HAP-1 (cell line): ENCODE data around the gene ZFP69.

Source experiments
- DNase-seq, 2 experiments: peaks; one replicate each; pipeline ENCODE4 v3.0.0-alpha.2; 2016 to 2020; ENCODE audit warnings: low spot score in 2 of 2
- H3K27me3 ChIP-seq: fragments of 250-450 bp; sonication (Bioruptor Pico); 2 replicates; pipeline ENCODE4 v1.5.1; 2020; ENCODE audit warnings: low read depth, mild to moderate bottlenecking, moderate library complexity
- H3K36me3 ChIP-seq: fragments of 250-450 bp; sonication (Bioruptor Pico); replicated peaks from 2 replicates; pipeline ENCODE4 v1.5.1; 2020; ENCODE audit warnings: mild to moderate bottlenecking
- H3K4me1 ChIP-seq: fragments of 250-450 bp; sonication (Bioruptor Pico); 2 replicates; pipeline ENCODE4 v1.5.1; 2020; ENCODE audit warnings: mild to moderate bottlenecking
- H3K4me3 ChIP-seq: fragments of 250-450 bp; sonication (Bioruptor Pico); 2 replicates; pipeline ENCODE4 v1.5.1; 2020; ENCODE audit warnings: mild to moderate bottlenecking, moderate library complexity
- H3K9me3 ChIP-seq: fragments of 250-450 bp; sonication (Bioruptor Pico); 2 replicates; pipeline ENCODE4 v1.5.1; 2020; ENCODE audit warnings: mild to moderate bottlenecking, moderate library complexity
- in situ Hi-C: fragments of 300-500 bp; cut with MboI; formaldehyde crosslinking; loops from 3 replicates; pipeline ENCODE4 v1.14.3; 2020; ENCODE audit warnings: low sequenced_read_pairs, inconsistent platforms, mixed read lengths

ZFP69 gene

DNA sequence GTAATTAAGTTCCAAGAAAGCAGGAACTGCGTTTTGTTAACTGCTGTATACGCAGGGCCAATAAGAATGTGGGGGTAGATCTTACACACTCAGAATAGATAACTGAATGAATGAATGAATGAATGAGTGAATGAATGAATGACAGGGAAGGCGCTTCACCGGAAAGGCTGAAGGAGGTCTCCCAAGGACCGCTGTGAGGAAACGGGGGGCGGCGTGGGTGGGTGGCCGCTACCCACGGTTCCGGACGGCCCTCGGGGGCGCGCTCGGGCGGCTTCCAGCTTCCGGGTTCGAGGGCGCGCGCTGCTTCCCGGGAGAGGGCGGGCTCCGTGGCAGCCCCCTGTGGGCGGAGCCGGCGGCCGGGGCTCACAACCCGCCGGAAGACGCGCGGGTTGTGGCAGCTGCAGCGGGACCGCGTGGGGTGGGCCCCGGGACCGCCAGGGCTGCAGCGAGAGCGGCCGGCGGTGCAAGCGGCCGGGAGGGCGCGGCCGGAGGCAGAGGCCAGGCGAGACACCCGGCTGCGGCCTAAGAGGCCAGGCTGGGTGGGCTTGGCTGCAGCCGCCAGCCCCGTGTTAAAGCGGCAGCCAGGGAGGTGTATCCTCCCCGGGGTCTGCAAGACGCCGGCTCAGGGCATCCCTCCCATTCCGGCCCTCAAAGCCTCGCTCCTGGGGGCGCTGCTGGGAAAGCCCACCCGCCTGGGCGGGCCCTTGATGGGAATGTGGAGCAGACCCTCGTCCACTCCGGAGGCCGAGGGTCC is at the start of gene ZFP69:
ZFP69 (plus strand) TSS at position 367 of the 754 bp plus-strand sequence. CDS start 2,072 bp downstream, outside the sequence.
- DNase-seq: peak; percentile 59 to 88
- peaks cover 13% of the 10 kb centered on the region for H3K36me3 ChIP-seq
- in situ Hi-C loops: no loop called here
- H3K4me3 ChIP-seq: peak within 1 kb of the TSS; percentile 70
- H3K9me3 ChIP-seq: peaks cover 18% of the 10 kb centered on the region
- peaks cover 3% of the 10 kb centered on the region; the same call in 1 of the 2 replicates for H3K4me1 ChIP-seq
- no peaks in the 10 kb centered on the region for H3K27me3 ChIP-seq

- Histone ChIP-seq H3K4me1 (no peaks in the 10 kb centered on the region), H3K36me3 (no peaks in the 10 kb centered on the region), H3K4me3 (no peak overlapping the region), H3K9me3 (no peaks in the 10 kb centered on the region), H3K27me3 (no peaks in the 10 kb centered on the region)
- DNase-seq: no peak
- in situ Hi-C loops: no loop called here
Observed at GRCh38 chr1:40431385-40431784, 45.7 kb upstream of the ZFP69 start.

DNA sequence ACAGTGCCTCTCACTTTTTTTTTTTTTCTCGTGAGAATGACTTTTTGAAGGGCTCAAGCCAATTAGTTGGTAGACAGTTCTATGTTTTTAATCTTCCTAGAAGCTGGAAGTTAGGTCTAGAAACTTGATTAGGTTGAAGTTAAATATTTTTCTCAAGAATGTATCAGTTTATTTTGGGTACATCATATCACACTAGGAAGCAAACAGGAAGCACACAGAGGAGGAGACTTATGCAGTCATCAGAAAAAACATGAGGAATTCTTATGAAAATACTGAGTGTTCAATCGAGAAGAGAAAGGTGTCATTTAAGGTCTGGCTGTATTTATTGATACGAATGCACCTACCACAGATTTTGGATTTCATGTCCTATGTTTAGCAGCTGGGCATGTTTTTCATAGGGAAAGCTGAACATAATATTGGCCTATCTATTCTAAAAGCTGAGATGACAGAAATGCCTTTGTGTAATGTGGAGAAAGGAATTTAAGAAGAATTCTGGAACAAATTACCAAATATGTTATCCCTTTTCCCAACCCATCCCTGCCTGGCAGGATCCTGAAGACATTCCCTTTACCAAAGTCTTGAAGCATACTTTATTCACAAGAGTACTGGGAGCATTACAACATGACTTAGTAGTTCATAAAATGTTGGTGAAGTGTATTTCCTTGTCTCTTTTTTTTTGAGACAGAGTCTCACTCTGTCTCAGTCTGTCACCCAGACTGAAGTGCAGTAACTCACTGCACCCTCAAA is 44.3 kb upstream of the ZFP69 start:
- DNase-seq: no peak
- in situ Hi-C loops: no loop called here
- Histone ChIP-seq H3K36me3 (no peaks in the 10 kb centered on the region), H3K27me3 (no peaks in the 10 kb centered on the region), H3K9me3 (no peaks in the 10 kb centered on the region), H3K4me1 (no peaks in the 10 kb centered on the region), H3K4me3 (no peak overlapping the region)

GRCh38 chr1:40435471-40435870 is 41.6 kb upstream of the ZFP69 start:
- no peaks in the 10 kb centered on the region for H3K4me1 ChIP-seq
- in situ Hi-C loops: no loop called here
- no peaks in the 10 kb centered on the region for H3K36me3 ChIP-seq
- H3K4me3 ChIP-seq: no peak overlapping the region
- no peaks in the 10 kb centered on the region for H3K27me3 ChIP-seq
- no peaks in the 10 kb centered on the region for H3K9me3 ChIP-seq
- DNase-seq: no peak

- Histone ChIP-seq H3K4me1 (no peaks in the 10 kb centered on the region), H3K4me3 (no peak overlapping the region)
- DNase-seq: no peak
Observed at GRCh38 chr1:40435876-40436275, 41.2 kb upstream of the ZFP69 start.

DNA sequence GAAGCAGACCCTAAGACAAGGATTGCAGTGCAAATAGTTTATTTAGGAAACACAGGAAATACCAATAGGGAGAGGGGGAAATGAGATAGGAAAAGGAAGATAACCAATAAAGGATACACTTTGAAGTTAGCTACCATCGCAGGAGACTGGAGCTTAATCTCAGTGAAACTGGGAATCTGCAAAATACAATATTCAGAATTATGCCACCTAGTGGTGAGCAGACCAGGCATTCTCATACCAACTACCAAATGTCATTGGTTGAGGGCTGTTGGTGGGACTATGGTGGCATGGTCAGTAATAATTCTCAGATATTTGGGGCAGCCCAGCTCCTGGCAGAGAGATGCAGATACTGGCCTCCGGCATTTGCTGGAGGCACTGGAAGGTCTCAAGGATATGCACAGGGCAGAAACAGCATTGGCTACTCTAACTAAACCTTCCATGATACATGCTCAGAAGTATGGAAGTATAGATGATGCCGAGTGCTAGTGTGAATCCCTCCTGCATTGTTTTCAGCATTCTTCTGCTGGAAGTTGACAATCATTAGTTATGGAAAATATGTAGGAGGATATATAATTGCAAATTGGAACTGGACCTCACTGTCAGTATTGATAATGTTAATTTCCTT is 38.6 kb upstream of the ZFP69 start:
- no peaks in the 10 kb centered on the region for H3K4me1 ChIP-seq
- no peaks in the 10 kb centered on the region for H3K36me3 ChIP-seq
- DNase-seq: peak; percentile 30 to 31
- no peaks in the 10 kb centered on the region for H3K27me3 ChIP-seq
- no peaks in the 10 kb centered on the region for H3K9me3 ChIP-seq
- in situ Hi-C loops: no loop called here
- no peak overlapping the region for H3K4me3 ChIP-seq

More at GRCh38 chr1:40435876-40436275, 41.2 kb upstream of the ZFP69 start:
- Histone ChIP-seq H3K27me3 (no peaks in the 10 kb centered on the region), H3K36me3 (no peaks in the 10 kb centered on the region), H3K9me3 (no peaks in the 10 kb centered on the region)
- in situ Hi-C loops: no loop called here

GRCh38 chr1:40439247-40439646 is 37.8 kb upstream of the ZFP69 start:
- DNase-seq: no peak
- Histone ChIP-seq H3K27me3 (no peaks in the 10 kb centered on the region), H3K36me3 (no peaks in the 10 kb centered on the region), H3K9me3 (no peaks in the 10 kb centered on the region), H3K4me1 (no peaks in the 10 kb centered on the region), H3K4me3 (no peak overlapping the region)
- in situ Hi-C loops: no loop called here

DNA sequence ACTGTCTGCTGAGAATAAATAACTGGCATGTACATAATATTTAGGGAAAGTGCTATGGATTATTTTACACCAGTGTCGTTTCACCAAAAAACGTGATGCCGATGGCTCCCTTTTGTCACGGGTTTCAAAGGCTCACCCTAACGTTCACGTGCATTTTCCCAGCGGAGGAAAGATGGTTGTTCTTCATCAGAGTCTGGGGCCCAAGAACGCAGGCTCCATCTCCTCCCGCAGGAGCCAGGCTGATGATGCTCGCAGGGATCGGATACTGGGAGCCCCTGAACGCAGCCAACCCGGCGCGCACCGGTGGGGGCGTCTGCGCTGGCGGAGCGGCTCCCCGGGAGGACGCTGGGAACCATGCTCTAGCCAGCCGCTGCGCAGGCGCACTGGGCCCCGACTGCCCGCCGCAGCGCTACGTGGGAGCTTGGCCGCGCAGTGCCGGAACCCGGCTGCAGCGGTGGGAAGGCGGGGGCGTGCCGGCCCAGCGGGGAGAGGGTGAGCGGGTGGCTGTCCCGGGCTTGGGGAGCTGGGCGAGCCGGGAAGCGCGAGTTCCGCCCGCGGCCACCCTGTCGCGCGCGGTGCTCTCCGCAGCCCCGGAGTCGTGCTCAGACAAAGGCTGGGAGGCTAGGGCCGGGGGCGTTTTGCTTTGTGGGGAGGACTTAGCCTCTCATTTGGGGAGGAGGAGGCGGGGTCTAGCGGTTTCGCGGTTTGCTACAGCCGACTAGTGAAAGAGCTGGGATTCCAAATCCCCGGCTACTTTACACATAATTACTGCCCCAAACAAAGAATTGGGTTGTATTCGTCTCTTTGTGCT is 27.2 kb upstream of the ZFP69 start, which contains the start of gene ZFP69B:
ZFP69B (plus strand) TSS at position 793 of the 811 bp plus-strand sequence. CDS start 486 bp downstream, outside the sequence.
- Histone ChIP-seq H3K27me3 (no peaks in the 10 kb centered on the region), H3K36me3 (no peaks in the 10 kb centered on the region), H3K4me3 (peak within 1 kb of the TSS; percentile 56), H3K4me1 (peaks cover 8% of the 10 kb centered on the region; the same call in 1 of the 2 replicates), H3K9me3 (peaks cover 15% of the 10 kb centered on the region; the same call in 1 of the 2 replicates)
- in situ Hi-C loops: no loop called here
- peak; percentile 81 to 95 for DNase-seq

DNA sequence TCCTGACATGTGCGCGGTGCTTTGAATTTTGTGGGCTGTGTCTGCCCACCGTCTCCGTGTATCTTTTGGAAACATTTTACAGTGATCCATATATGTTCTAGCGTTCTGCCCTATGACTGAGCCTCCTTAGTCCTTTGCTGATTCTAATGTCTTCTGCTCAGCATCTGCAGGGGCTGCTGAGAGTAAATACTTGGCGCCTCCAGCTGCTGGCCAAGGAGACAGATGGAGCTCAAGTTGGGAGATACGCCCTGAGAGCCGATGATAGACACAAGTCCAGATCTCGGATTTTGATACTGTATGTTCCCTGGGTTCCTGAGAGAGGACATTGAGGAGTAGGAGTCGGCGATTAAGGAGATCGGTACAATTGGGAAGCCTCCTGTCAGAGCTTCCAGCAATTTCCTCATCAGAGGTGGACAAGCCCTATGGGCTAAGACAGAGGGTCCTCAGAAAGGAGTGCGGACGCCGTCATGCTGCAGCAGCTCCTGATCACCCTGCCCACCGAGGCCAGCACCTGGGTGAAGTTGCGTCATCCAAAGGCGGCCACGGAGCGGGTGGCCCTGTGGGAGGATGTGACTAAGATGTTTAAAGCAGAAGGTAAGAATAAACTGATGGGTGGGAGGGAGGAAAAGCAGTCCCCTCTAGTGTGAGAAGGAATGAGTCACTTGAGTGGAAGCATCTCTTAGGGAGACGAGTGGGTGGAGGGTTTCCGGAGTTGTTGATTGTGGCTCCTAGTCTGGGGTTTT is 26.4 kb upstream of the ZFP69 start:
- DNase-seq: no peak
- H3K36me3 ChIP-seq: no peaks in the 10 kb centered on the region
- no peaks in the 10 kb centered on the region for H3K27me3 ChIP-seq
- H3K4me1 ChIP-seq: peaks cover 8% of the 10 kb centered on the region; the same call in 1 of the 2 replicates
- peaks cover 15% of the 10 kb centered on the region; the same call in 1 of the 2 replicates for H3K9me3 ChIP-seq
- peak overlapping the region; percentile 56 for H3K4me3 ChIP-seq
- in situ Hi-C loops: no loop called here

- Histone ChIP-seq H3K9me3 (peaks cover 15% of the 10 kb centered on the region; the same call in 1 of the 2 replicates), H3K4me1 (peaks cover 8% of the 10 kb centered on the region; the same call in 1 of the 2 replicates), H3K36me3 (no peaks in the 10 kb centered on the region), H3K4me3 (no peak overlapping the region), H3K27me3 (no peaks in the 10 kb centered on the region)
- in situ Hi-C loops: no loop called here
- DNase-seq: no peak
Observed at GRCh38 chr1:40451238-40451585, 25.9 kb upstream of the ZFP69 start.

DNA sequence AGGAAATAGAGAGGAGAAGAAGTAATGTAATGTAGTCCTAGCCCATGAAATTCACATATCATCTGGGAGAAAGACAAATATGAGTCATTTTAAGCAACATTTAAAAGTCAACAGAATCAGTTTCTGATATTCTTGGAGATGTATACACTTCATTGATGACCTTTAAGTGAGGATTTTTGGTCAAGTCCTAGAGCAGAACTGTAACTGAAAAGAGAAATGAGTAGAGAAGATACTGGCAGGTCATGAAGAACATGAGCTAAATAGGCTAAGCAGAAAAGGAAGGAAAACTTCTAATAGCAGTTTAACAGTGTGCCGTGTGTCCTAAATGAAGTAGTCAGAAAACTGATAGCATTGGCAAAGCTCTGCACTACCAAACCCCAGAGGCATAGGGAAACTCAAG is 22.2 kb upstream of the ZFP69 start:
- Histone ChIP-seq H3K4me1 (peaks cover 5% of the 10 kb centered on the region; the same call in 1 of the 2 replicates), H3K36me3 (peaks cover 8% of the 10 kb centered on the region), H3K9me3 (peaks cover 22% of the 10 kb centered on the region), H3K4me3 (no peak overlapping the region), H3K27me3 (no peaks in the 10 kb centered on the region)
- no peak for DNase-seq
- in situ Hi-C loops: no loop called here

DNA sequence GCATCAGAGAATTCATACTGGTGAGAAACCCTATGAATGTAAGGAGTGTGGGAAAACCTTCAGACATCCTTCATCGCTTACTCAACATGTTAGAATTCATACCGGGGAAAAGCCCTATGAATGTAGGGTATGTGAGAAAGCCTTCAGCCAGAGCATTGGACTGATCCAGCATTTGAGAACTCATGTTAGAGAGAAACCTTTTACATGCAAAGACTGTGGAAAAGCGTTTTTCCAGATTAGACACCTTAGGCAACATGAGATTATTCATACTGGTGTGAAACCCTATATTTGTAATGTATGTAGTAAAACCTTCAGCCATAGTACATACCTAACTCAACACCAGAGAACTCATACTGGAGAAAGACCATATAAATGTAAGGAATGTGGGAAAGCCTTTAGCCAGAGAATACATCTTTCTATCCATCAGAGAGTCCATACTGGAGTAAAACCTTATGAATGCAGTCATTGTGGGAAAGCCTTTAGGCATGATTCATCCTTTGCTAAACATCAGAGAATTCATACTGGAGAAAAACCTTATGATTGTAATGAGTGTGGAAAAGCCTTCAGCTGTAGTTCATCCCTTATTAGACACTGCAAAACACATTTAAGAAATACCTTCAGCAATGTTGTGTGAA is 14.0 kb upstream of the ZFP69 start:
- in situ Hi-C loops: no loop called here
- DNase-seq: no peak
- Histone ChIP-seq H3K36me3 (peaks cover 16% of the 10 kb centered on the region), H3K9me3 (peaks cover 40% of the 10 kb centered on the region), H3K27me3 (no peaks in the 10 kb centered on the region), H3K4me3 (no peak overlapping the region), H3K4me1 (no peaks in the 10 kb centered on the region)
